GM06990 (cell line): ENCODE measurements around the gene STX4.

Source experiments
- DNase-seq: peaks from one replicate; pipeline ENCODE4 v3.0.0-alpha.2; 2011; ENCODE audit not compliant: insufficient read length; ENCODE audit errors: extremely low read depth
- H3K27me3 ChIP-seq: replicated peaks from 2 replicates; pipeline ENCODE4 v1.6.0; 2011; ENCODE audit warnings: low read length; ENCODE audit not compliant: control insufficient read depth, insufficient read depth
- H3K36me3 ChIP-seq: 2 replicates; pipeline ENCODE4 v1.5.1; 2011; ENCODE audit warnings: low read length; ENCODE audit not compliant: control insufficient read depth, insufficient read depth
- H3K4me3 ChIP-seq: replicated peaks from 2 replicates; pipeline ENCODE4 v1.5.1; 2011; ENCODE audit warnings: low read depth, mild to moderate bottlenecking, control low read depth, low read length
- CTCF ChIP-seq: IDR thresholded peaks from 2 replicates; pipeline ENCODE4 v1.5.1; 2011; ENCODE audit warnings: low read length, control low read depth, mild to moderate bottlenecking, inconsistent platforms; ENCODE audit not compliant: insufficient read depth, poor library complexity, severe bottlenecking

The STX4 gene, protein sequence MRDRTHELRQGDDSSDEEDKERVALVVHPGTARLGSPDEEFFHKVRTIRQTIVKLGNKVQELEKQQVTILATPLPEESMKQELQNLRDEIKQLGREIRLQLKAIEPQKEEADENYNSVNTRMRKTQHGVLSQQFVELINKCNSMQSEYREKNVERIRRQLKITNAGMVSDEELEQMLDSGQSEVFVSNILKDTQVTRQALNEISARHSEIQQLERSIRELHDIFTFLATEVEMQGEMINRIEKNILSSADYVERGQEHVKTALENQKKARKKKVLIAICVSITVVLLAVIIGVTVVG

DNA sequence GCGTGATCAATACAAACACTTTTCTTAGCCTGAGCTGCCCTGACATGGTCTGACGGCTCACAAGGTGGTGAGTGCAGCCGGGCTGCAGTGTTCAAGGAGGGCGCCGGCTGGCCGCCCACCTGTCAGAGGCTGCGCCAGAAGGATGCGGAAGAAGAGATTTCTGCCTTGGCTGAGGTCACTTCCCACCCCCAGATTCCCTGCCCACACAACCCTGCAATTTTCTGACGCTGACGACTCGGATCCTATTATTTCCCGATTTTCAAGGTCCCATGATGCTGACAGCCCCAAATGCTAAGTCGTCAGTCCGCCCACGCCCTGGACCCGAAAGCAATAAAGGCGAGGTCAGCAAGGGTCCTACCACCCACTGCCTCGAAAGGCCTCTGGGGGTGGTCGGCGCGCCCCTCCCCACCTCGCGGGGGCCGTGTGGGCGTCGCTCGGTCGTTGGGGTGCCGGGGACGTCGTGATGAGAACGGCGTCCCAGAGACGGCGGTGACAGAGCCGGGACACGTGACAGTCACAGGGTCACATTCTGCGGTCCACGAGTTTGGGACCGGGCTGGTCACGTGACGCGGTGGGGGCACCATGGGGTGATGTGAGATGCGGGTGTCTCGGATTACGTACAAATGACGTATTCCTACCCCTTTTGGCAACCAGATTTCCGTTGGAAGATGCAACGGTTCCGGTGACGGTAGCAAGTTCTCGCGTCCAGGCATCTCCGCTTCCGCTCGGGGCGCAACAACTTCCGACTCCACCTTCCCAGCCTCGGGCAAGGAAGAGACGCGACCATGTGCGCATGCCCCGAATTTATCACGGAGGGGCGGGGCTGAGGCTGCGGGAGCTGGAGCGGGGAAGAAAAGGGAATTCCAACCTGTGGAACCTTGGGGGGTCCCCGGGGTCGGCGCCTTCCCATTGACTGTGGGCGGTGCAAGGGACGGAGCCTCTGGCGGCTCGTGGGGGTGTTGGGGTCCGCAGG lies at the start of gene STX4:
STX4 (plus strand) TSS at position 823 of the 973 bp plus-strand sequence. CDS start 248 bp downstream, outside the sequence.
- no peak for TF ChIP-seq CTCF
- H3K36me3 ChIP-seq: peaks cover 9% of the 10 kb centered on the region
- H3K27me3 ChIP-seq: no peaks in the 10 kb centered on the region
- DNase-seq: peak; percentile 92
- peak within 1 kb of the TSS; percentile 100 for H3K4me3 ChIP-seq

DNA sequence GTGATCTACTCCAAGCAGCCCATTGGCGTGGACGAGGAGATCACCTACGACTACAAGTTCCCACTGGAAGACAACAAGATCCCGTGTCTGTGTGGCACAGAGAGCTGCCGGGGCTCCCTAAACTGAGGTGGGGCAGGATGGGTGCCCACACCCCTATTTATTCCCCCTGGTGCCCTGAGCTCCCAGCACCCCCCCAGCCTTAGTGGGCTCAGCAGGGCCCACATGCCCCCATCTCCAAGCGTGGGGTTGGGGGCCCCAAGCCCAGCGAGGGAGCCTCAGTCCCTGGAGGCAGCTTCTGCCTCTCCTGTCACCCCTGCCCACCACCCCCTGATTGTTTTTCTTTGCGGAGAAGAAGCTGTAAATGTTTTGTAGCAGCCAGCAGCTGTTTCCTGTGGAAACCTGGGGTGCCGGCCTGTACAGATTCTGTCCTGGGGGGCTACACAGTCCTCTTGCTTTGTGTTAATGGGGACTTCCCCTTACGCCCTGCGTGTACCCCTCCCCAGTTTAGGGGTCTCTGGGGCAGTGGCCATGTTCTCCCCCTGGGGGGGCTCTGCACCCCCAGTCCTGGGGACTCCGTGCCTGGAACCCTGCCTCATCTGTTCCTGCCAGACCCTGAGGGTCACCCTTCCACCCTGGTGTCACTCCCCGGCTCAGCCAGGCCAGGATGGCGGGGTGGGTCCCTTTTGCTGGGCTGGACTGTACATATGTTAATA lies 49.3 kb upstream of the STX4 start:
- no peaks in the 10 kb centered on the region for H3K27me3 ChIP-seq
- no peak for DNase-seq
- peaks cover 31% of the 10 kb centered on the region for H3K36me3 ChIP-seq
- no peak for TF ChIP-seq CTCF
- no peak overlapping the region for H3K4me3 ChIP-seq

DNA sequence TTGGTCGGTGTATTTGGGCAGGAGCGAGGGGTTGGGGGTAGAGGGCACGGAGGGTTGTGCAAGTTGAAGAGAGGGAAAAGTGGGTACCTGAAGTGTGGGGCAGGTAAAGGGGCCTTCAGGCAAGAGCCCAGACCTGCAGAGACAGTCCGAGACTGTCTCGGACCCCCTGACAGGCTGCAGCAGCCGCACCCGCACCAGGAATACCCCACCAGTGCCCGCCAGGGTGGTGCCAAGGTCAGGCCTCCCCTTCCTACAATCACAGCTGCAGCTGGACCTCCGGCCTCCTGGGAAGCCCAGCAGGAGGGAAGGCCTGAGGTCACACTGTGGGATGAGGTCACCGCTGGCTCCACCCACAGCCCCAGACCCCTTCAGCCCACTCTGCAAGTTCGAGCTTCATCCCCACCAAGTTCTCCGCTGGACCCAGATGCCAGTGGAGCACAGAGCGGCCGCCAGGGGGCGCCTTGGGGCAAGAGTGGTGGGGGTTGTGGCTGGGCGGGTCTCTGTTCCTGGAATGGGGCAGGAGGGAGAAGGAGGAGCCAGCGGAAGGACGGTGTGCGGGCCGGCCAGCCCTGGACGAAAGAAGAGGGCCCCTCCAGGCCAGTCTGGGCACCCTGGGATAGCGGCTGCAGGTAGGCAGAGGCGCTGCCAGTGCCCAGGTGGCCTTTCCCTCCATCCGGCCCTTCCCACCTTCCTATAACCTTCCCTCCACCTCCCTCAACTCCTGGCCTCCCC lies 48.5 kb upstream of the STX4 start, which contains the start of gene HSD3B7:
HSD3B7 (plus strand) TSS at position 539 of the 732 bp plus-strand sequence. CDS start 452 bp downstream, outside the sequence.
- no peak within 1 kb of the TSS for H3K4me3 ChIP-seq
- no peaks in the 10 kb centered on the region for H3K27me3 ChIP-seq
- DNase-seq: peak; percentile 72
- peaks cover 27% of the 10 kb centered on the region for H3K36me3 ChIP-seq
- peak; percentile 94 for TF ChIP-seq CTCF

DNA sequence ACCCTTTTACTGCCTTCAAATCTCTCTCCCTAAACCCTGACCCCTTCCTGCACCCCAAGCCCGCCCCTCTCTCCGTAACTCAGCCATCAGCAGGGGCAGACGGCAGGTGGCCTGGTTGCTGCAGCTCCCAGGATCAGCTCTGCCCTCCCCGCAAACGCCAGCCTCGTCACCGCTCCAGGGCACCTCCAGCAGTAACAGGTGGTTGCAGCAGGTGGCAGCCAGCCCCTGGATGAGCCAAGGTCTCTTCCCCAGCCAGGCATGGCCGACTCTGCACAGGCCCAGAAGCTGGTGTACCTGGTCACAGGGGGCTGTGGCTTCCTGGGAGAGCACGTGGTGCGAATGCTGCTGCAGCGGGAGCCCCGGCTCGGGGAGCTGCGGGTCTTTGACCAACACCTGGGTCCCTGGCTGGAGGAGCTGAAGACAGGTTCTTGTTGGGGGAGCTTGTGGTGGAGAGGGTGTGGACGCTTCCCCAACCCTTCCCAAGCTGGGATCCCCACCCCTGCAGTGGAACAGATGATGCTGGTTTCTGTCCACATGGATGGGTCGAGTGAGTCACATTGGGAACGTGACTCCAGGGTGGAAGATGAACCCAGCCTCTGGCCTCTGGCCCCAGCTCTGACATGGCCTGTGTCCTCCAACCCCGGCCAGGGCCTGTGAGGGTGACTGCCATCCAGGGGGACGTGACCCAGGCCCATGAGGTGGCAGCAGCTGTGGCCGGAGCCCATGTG lies 47.8 kb upstream of the STX4 start:
- no peak for TF ChIP-seq CTCF
- peaks cover 24% of the 10 kb centered on the region for H3K36me3 ChIP-seq
- H3K27me3 ChIP-seq: no peaks in the 10 kb centered on the region
- H3K4me3 ChIP-seq: no peak overlapping the region
- DNase-seq: no peak
